ENCODE data around the gene HCN2. TPM values are rescaled to one million over a fixed set of nuclear protein-coding genes. Genes with fewer than 3 reads are reported as not detected.

HCN2 gene
- total and polyA plus RNA-seq, 2 of the 8 experiments (the other 6 are each of a cell fraction or from before 2014, with no cell fraction given), result 1.0 to 4.0 TPM

DNA sequence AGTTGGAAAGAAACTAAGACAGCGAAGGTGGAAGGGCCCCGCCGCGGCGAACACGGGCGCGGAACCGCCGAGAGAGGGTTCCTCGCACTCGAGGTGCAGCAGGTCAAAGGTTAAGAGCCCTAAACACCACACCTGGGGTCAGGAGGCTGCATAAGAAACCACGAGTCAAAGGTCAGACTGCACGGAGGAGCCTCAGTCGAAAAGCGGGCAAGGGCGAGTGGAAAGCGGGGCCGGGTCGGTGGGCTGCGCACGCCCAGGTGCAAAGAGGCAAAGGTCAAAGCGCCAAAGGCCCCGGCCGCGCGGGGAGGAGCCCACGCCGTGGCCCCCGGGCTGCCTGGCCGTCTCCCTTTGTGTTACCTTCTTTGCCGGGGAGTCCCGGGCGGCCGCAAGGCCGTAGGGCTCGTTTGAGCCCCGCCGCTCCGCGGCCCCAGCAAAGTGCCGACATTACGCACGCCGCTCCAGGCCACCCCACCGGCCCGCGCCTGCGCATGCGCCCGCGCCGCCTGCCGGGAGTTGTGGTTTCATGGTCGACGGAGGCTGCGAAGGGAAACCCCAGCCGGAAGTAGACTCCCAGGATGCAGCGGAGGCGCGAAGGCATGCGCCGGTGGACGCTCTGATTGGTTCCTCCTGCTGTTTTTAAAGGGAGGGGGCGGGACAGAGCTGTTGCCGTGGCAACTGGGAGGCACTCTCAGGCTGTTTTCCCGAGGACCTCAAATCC lies 43.5 kb downstream of the HCN2 start, which contains the start of gene POLRMT (continued):
- TF ChIP-seq, protein P1, sequence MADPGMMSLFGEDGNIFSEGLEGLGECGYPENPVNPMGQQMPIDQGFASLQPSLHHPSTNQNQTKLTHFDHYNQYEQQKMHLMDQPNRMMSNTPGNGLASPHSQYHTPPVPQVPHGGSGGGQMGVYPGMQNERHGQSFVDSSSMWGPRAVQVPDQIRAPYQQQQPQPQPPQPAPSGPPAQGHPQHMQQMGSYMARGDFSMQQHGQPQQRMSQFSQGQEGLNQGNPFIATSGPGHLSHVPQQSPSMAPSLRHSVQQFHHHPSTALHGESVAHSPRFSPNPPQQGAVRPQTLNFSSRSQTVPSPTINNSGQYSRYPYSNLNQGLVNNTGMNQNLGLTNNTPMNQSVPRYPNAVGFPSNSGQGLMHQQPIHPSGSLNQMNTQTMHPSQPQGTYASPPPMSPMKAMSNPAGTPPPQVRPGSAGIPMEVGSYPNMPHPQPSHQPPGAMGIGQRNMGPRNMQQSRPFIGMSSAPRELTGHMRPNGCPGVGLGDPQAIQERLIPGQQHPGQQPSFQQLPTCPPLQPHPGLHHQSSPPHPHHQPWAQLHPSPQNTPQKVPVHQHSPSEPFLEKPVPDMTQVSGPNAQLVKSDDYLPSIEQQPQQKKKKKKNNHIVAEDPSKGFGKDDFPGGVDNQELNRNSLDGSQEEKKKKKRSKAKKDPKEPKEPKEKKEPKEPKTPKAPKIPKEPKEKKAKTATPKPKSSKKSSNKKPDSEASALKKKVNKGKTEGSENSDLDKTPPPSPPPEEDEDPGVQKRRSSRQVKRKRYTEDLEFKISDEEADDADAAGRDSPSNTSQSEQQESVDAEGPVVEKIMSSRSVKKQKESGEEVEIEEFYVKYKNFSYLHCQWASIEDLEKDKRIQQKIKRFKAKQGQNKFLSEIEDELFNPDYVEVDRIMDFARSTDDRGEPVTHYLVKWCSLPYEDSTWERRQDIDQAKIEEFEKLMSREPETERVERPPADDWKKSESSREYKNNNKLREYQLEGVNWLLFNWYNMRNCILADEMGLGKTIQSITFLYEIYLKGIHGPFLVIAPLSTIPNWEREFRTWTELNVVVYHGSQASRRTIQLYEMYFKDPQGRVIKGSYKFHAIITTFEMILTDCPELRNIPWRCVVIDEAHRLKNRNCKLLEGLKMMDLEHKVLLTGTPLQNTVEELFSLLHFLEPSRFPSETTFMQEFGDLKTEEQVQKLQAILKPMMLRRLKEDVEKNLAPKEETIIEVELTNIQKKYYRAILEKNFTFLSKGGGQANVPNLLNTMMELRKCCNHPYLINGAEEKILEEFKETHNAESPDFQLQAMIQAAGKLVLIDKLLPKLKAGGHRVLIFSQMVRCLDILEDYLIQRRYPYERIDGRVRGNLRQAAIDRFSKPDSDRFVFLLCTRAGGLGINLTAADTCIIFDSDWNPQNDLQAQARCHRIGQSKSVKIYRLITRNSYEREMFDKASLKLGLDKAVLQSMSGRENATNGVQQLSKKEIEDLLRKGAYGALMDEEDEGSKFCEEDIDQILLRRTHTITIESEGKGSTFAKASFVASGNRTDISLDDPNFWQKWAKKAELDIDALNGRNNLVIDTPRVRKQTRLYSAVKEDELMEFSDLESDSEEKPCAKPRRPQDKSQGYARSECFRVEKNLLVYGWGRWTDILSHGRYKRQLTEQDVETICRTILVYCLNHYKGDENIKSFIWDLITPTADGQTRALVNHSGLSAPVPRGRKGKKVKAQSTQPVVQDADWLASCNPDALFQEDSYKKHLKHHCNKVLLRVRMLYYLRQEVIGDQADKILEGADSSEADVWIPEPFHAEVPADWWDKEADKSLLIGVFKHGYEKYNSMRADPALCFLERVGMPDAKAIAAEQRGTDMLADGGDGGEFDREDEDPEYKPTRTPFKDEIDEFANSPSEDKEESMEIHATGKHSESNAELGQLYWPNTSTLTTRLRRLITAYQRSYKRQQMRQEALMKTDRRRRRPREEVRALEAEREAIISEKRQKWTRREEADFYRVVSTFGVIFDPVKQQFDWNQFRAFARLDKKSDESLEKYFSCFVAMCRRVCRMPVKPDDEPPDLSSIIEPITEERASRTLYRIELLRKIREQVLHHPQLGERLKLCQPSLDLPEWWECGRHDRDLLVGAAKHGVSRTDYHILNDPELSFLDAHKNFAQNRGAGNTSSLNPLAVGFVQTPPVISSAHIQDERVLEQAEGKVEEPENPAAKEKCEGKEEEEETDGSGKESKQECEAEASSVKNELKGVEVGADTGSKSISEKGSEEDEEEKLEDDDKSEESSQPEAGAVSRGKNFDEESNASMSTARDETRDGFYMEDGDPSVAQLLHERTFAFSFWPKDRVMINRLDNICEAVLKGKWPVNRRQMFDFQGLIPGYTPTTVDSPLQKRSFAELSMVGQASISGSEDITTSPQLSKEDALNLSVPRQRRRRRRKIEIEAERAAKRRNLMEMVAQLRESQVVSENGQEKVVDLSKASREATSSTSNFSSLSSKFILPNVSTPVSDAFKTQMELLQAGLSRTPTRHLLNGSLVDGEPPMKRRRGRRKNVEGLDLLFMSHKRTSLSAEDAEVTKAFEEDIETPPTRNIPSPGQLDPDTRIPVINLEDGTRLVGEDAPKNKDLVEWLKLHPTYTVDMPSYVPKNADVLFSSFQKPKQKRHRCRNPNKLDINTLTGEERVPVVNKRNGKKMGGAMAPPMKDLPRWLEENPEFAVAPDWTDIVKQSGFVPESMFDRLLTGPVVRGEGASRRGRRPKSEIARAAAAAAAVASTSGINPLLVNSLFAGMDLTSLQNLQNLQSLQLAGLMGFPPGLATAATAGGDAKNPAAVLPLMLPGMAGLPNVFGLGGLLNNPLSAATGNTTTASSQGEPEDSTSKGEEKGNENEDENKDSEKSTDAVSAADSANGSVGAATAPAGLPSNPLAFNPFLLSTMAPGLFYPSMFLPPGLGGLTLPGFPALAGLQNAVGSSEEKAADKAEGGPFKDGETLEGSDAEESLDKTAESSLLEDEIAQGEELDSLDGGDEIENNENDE (IDR thresholded peaks at IDR 0.05; ENCODE audit: insufficient replicate concordance, low read length), result no peak
- 0 out of 2 replicates have a peak, but pooled peaks have one; percentile 33 for TF ChIP-seq TBP (IDR thresholded peaks at IDR 0.05; ENCODE audit: low read depth, low read length)
- peak; percentile 92 for TF ChIP-seq NRF1 (IDR thresholded peaks at IDR 0.05; ENCODE audit: low read depth, low read length)
- TF ChIP-seq SAP30 (IDR thresholded peaks at IDR 0.05; ENCODE audit: insufficient read depth, insufficient replicate concordance, low read length), result peak; percentile 63
- TF ChIP-seq HDAC6 (IDR thresholded peaks at IDR 0.05; ENCODE audit: low read depth, low read length), result no peak
- no peak for TF ChIP-seq SP4 (IDR thresholded peaks at IDR 0.05; ENCODE audit: low read length)
- TF ChIP-seq BCL11A (IDR thresholded peaks at IDR 0.05; ENCODE audit: low read depth in 2 of 2, low read length in 2 of 2), result no peak
- TF ChIP-seq EP300 (IDR thresholded peaks at IDR 0.05; ENCODE audit: borderline replicate concordance in 1 of 2, low read depth in 2 of 2, low read length in 2 of 2), result no peak
- TF ChIP-seq RAD21 (IDR thresholded peaks at IDR 0.05 in 1 of 2, conservative IDR thresholded peaks at IDR 0.05 in 1 of 2; ENCODE audit: low read depth in 2 of 2, low read length in 2 of 2), result no peak
- no peak for TF ChIP-seq GTF2F1 (IDR thresholded peaks at IDR 0.05; ENCODE audit: borderline replicate concordance, low read depth, low read length)
